Measurements from ENCODE around the gene REPIN1.

Gene REPIN1

DNA sequence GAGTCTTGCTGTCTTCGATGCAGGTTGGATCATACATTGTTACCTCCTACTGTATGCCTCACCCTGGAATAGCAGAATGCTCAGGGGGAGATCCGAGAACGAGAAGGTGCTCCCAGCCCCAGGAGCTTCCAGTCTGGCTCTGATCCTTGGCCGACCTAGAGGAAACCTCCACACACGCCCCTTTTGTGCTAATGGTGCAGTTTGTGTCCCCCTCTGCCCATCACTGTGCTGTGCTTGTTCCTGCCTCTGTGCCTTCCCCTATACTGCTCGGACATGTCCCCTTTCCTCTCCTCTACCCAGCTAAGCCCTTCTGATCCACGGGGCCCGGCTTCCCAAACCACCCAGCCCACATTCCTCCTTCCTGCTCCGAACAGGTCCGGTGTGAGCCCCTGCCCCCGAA lies 43.0 kb downstream of the REPIN1 start:
- Histone ChIP-seq H2AFZ (ENCODE audit: low read depth, low read length, severe bottlenecking) (no peak overlapping the region), H3K9me3 (ENCODE audit: insufficient read depth, low read length) (no peaks in the 10 kb centered on the region), H3K4me3 (ENCODE audit: insufficient read depth, low read length, poor library complexity, severe bottlenecking) (no peak overlapping the region), H3K27me3 (ENCODE audit: low read length) (no peaks in the 10 kb centered on the region), H3K9ac (ENCODE audit: low read length) (no peak overlapping the region), H3K27ac (ENCODE audit: low read depth, low read length) (no peak overlapping the region), H3F3A (ENCODE audit: insufficient read depth) (no peaks in the 10 kb centered on the region), H4K20me1 (ENCODE audit: low read depth, low read length) (no peaks in the 10 kb centered on the region), H3K9me2 (replicated peaks; ENCODE audit: insufficient read depth, low read length) (no peaks in the 10 kb centered on the region), H3K36me3 (ENCODE audit: low read length) (no peaks in the 10 kb centered on the region), H3K4me2 (ENCODE audit: low read depth, low read length, poor library complexity, severe bottlenecking) (no peak overlapping the region), H3K79me2 (ENCODE audit: insufficient read depth, low read length) (no peaks in the 10 kb centered on the region)
- TF ChIP-seq, protein P1, sequence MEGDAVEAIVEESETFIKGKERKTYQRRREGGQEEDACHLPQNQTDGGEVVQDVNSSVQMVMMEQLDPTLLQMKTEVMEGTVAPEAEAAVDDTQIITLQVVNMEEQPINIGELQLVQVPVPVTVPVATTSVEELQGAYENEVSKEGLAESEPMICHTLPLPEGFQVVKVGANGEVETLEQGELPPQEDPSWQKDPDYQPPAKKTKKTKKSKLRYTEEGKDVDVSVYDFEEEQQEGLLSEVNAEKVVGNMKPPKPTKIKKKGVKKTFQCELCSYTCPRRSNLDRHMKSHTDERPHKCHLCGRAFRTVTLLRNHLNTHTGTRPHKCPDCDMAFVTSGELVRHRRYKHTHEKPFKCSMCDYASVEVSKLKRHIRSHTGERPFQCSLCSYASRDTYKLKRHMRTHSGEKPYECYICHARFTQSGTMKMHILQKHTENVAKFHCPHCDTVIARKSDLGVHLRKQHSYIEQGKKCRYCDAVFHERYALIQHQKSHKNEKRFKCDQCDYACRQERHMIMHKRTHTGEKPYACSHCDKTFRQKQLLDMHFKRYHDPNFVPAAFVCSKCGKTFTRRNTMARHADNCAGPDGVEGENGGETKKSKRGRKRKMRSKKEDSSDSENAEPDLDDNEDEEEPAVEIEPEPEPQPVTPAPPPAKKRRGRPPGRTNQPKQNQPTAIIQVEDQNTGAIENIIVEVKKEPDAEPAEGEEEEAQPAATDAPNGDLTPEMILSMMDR (IDR thresholded peaks at IDR 0.05; ENCODE audit: insufficient read depth, low read length, poor library complexity, severe bottlenecking) = no peak
- no peak for TF ChIP-seq EZH2phosphoT487 (conservative IDR thresholded peaks at IDR 0.05; ENCODE audit: low read length)

DNA sequence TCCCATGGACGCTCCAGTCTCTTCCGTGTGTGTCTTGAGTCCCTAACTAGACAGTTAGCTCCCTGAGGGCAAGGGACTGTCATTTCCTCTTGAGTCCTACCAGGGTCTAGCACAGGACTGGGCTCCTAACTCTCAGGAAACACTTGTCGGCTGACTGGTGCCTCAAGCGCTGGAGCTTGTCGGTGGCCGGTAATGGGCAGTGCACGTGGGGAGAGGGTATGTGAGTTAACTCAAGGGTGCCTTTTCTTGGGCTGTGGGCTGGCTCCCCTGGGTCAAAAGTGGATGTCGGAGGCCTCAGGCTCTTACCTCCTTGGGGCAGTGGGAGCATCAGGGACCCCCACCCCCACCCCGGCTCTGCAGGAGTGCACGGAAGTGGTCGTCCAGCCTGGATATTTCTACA lies 43.4 kb downstream of the REPIN1 start:
- no peak overlapping the region for H2AFZ ChIP-seq (ENCODE audit: low read depth, low read length, severe bottlenecking)
- no peaks in the 10 kb centered on the region for H3K36me3 ChIP-seq (ENCODE audit: low read length)
- no peaks in the 10 kb centered on the region for H3K79me2 ChIP-seq (ENCODE audit: insufficient read depth, low read length)
- no peaks in the 10 kb centered on the region for H3K9me3 ChIP-seq (ENCODE audit: insufficient read depth, low read length)
- H3K9ac ChIP-seq (ENCODE audit: low read length) = no peak overlapping the region
- H3K27me3 ChIP-seq (ENCODE audit: low read length) = no peaks in the 10 kb centered on the region
- no peak overlapping the region for H3K4me3 ChIP-seq (ENCODE audit: insufficient read depth, low read length, poor library complexity, severe bottlenecking)
- no peaks in the 10 kb centered on the region for H3K9me2 ChIP-seq (replicated peaks; ENCODE audit: insufficient read depth, low read length)
- no peaks in the 10 kb centered on the region for H3F3A ChIP-seq (ENCODE audit: insufficient read depth)
- no peak overlapping the region for H3K4me2 ChIP-seq (ENCODE audit: low read depth, low read length, poor library complexity, severe bottlenecking)
- H4K20me1 ChIP-seq (ENCODE audit: low read depth, low read length) = no peaks in the 10 kb centered on the region
- TF ChIP-seq, protein P1 (IDR thresholded peaks at IDR 0.05; ENCODE audit: insufficient read depth, low read length, poor library complexity, severe bottlenecking) = no peak
- no peak for TF ChIP-seq EZH2phosphoT487 (conservative IDR thresholded peaks at IDR 0.05; ENCODE audit: low read length)
- H3K27ac ChIP-seq (ENCODE audit: low read depth, low read length) = no peak overlapping the region

DNA sequence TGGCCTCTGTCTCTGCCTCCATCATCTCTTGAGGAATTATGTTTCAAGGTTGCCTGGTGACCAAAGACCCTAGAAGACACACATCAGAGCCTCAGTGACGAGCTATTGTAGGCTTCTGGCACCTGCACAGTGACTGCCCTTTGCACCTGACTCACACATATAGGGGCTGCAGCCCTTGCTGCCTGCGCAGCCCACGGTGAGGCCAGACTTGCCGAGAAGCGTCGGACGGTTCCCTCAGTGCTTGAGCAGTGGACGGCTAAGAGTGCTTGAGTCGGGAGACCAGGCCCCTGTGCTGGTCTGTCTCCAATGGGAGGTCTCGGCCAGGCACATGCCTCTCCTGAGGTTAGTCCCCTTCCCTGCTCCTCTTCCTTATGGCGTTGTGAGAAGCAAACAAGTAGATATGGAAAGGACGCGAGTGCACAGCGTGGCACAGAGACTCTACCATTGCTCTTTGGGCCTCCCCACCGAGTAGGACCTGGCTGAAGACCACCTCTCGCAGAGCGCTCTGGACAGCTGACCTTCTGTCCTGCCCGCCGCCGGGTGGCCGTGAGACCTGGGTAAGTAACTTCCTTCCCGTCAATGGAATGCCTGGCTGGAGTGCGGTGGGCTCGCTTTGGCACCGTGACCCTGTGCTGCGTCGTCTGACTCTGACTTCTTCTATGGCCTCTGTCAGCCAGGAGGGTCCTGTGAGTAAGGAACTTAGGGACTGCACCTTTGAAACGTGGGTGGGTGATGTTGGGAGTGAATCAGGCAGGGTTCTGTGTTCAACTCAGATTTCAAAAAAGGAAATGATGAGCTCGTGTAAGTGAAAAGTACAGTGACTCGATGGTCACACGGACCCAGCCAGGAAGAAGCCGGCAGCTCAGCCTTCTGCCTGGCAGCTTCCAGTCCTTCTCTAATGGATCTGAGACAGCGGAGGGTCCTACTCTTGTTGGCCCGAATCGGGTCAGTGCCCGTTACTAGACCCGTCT lies 44.2 kb downstream of the REPIN1 start:
- no peak overlapping the region for H3K9ac ChIP-seq (ENCODE audit: low read length)
- H3K4me3 ChIP-seq (ENCODE audit: insufficient read depth, low read length, poor library complexity, severe bottlenecking) = no peak overlapping the region
- H3K9me2 ChIP-seq (replicated peaks; ENCODE audit: insufficient read depth, low read length) = no peaks in the 10 kb centered on the region
- no peak overlapping the region for H3K4me2 ChIP-seq (ENCODE audit: low read depth, low read length, poor library complexity, severe bottlenecking)
- no peaks in the 10 kb centered on the region for H3K79me2 ChIP-seq (ENCODE audit: insufficient read depth, low read length)
- no peak for TF ChIP-seq EZH2phosphoT487 (conservative IDR thresholded peaks at IDR 0.05; ENCODE audit: low read length)
- TF ChIP-seq, protein P1 (IDR thresholded peaks at IDR 0.05; ENCODE audit: insufficient read depth, low read length, poor library complexity, severe bottlenecking) = no peak
- H3K27ac ChIP-seq (ENCODE audit: low read depth, low read length) = no peak overlapping the region
- no peaks in the 10 kb centered on the region for H3K9me3 ChIP-seq (ENCODE audit: insufficient read depth, low read length)
- H2AFZ ChIP-seq (ENCODE audit: low read depth, low read length, severe bottlenecking) = no peak overlapping the region
- H3F3A ChIP-seq (ENCODE audit: insufficient read depth) = no peaks in the 10 kb centered on the region
- no peaks in the 10 kb centered on the region for H3K27me3 ChIP-seq (ENCODE audit: low read length)
- no peaks in the 10 kb centered on the region for H4K20me1 ChIP-seq (ENCODE audit: low read depth, low read length)
- H3K36me3 ChIP-seq (ENCODE audit: low read length) = no peaks in the 10 kb centered on the region

Data from SU-DHL-6 (cell line).